Testis (tissue), 5 donors: ENCODE measurements around the gene SLC6A2. TPM values are rescaled to one million over a fixed set of nuclear protein-coding genes. Genes with fewer than 3 reads are reported as not detected.
"Not testable (repeated sequence)": the region's sequence is repeated elsewhere in the genome, so short reads cannot be mapped to it uniquely, and the experiment has no call there.

Experiments
- DNase-seq: peaks from one replicate; pipeline ENCODE4 v3.0.0-alpha.2; 2019
- H3K27ac ChIP-seq, 2 donors: fragments of 200-600 bp; sonication (generic); one replicate each; pipeline ENCODE4 v1.5.1; 2019
- H3K27me3 ChIP-seq: fragments of 200-600 bp; sonication (generic); one replicate; pipeline ENCODE4 v1.5.1; 2019
- H3K36me3 ChIP-seq: fragments of 200-600 bp; sonication (generic); one replicate; pipeline ENCODE4 v1.5.1; 2017; ENCODE audit warnings: low read depth; ENCODE audit errors: missing control alignments
- H3K4me1 ChIP-seq: fragments of 200-600 bp; sonication (generic); one replicate; pipeline ENCODE4 v1.5.1; 2019
- H3K4me3 ChIP-seq, 2 donors: fragments of 200-600 bp; sonication (generic); one replicate each; pipeline ENCODE4 v1.5.1; 2017 to 2019
- H3K9me3 ChIP-seq: fragments of 200-600 bp; sonication (generic); one replicate; pipeline ENCODE4 v1.5.1; 2017
- CTCF ChIP-seq, 3 experiments: fragments of 450-650 bp in 2 of 3; fragments of 200-600 bp in 1 of 3; sonication (generic) in 1 of 3; IDR thresholded peaks; one replicate each; pipeline ENCODE4 v1.5.1; 2016 to 2019; ENCODE audit warnings: antibody characterized with exemption in 3 of 3, mild to moderate bottlenecking in 2 of 3, moderate library complexity in 1 of 3
- POLR2A ChIP-seq: fragments of 450-650 bp; IDR thresholded peaks from one replicate; pipeline ENCODE4 v1.6.1; 2017; ENCODE audit warnings: antibody characterized with exemption, mild to moderate bottlenecking, moderate library complexity
- WGBS, 2 donors: methylation state at CpG; one replicate each; pipeline ENCODE4 v1.1.5; 2018; 5-methylcytosine and 5-hydroxymethylcytosine counted together
- intact Hi-C: fragments of 100-400 bp; cut with DNase I; formaldehyde crosslinking; loops from one replicate; pipeline ENCODE4 v1.15.1; 2023; ENCODE audit warnings: low total_unique reads
- long read RNA-seq, 2 donors: transcript quantifications; one replicate each; lab custom pipeline, GENCODE V29; 2026
- polyA plus RNA-seq: library from polyadenylated mRNA; stranded (reverse); fragments of 350-450 nt; fragmentation: Illumina TruSeq; extraction: RNeasy Lipid Tissue Mini Kit (QIAGEN cat#74804); gene quantifications from one replicate; pipeline ENCODE4 v1.2.3, GENCODE V29; 2014; ENCODE audit warnings: low read depth, low replicate concordance; ENCODE audit not compliant: insufficient read depth
- total RNA-seq, 2 donors: library from RNA; depleted of rRNA; stranded (reverse); fragments of >200 nt; gene quantifications; one replicate each; pipeline ENCODE4 v1.2.3, GENCODE V29; 2016

Gene SLC6A2
- total RNA-seq (1 to 10 TPM; 3.5 to 5.7 TPM), polyA plus RNA-seq (16.6 TPM)
- long read RNA-seq, donor 1: 0 reads
- long read RNA-seq, donor 2: 0 reads

GRCh38 chr16:55655897-55656681 is at the start of gene SLC6A2:
Gene SLC6A2, plus strand, starts transcription at chr16:55655988. Its CDS starts 707 bp downstream, at chr16:55656695.
- Histone ChIP-seq H3K27me3 (no peaks in the 10 kb centered on the region), H3K4me3 (peak within 1 kb of the TSS; percentile 6 to 21), H3K9me3 (no peaks in the 10 kb centered on the region), H3K27ac (no peak within 1 kb of the TSS), H3K36me3 (no peaks in the 10 kb centered on the region), H3K4me1 (no peaks in the 10 kb centered on the region)
- 1% methylated on average over 15 to 66 of the region's 71 CpGs for WGBS, 2 donors
- intact Hi-C loops: no loop called here
- peak; percentile 42 for DNase-seq
- TF ChIP-seq CTCF (IDR thresholded peaks at IDR 0.05) (no peak), POLR2A (no peak)

- no peak for TF ChIP-seq CTCF (IDR thresholded peaks at IDR 0.05)
- TF ChIP-seq POLR2A: no peak
- H3K4me1 ChIP-seq: no peaks in the 10 kb centered on the region
- no peaks in the 10 kb centered on the region for H3K36me3 ChIP-seq
- DNase-seq: no peak
- no peak overlapping the region for H3K27ac ChIP-seq
- H3K9me3 ChIP-seq: no peaks in the 10 kb centered on the region
- no peak overlapping the region for H3K4me3 ChIP-seq
- H3K27me3 ChIP-seq: no peaks in the 10 kb centered on the region
- WGBS, 2 donors: 69 to 78% methylated on average over 6 of the region's 6 CpGs
- intact Hi-C loops: no loop called here
Observed at GRCh38 chr16:55613613-55614335, 42.0 kb upstream of the SLC6A2 start.

- intact Hi-C loops: no loop called here
- WGBS, 2 donors: 79 to 85% methylated on average over 3 of the region's 3 CpGs
Observed at GRCh38 chr16:55615071-55615470, 40.7 kb upstream of the SLC6A2 start.

GRCh38 chr16:55615670-55616069 is 40.1 kb upstream of the SLC6A2 start:
- H3K9me3 ChIP-seq, intact Hi-C loops, H3K27me3 ChIP-seq, H3K4me1 ChIP-seq, H3K4me3 ChIP-seq, H3K36me3 ChIP-seq, H3K27ac ChIP-seq, DNase-seq: not testable (repeated sequence)
- WGBS, 2 donors: 80 to 95% methylated on average over 5 to 6 of the region's 11 CpGs

More at GRCh38 chr16:55615071-55615470, 40.7 kb upstream of the SLC6A2 start:
- H3K27ac ChIP-seq: no peak overlapping the region
- H3K4me1 ChIP-seq: no peaks in the 10 kb centered on the region
- DNase-seq: no peak
- H3K36me3 ChIP-seq: no peaks in the 10 kb centered on the region
- no peak overlapping the region for H3K4me3 ChIP-seq
- no peaks in the 10 kb centered on the region for H3K9me3 ChIP-seq
- no peak for TF ChIP-seq POLR2A
- TF ChIP-seq CTCF (IDR thresholded peaks at IDR 0.05): no peak
- no peaks in the 10 kb centered on the region for H3K27me3 ChIP-seq

- no peak for TF ChIP-seq POLR2A
- TF ChIP-seq CTCF (IDR thresholded peaks at IDR 0.05): no peak
- Histone ChIP-seq H3K9me3 (no peaks in the 10 kb centered on the region), H3K36me3 (no peaks in the 10 kb centered on the region), H3K4me1 (no peaks in the 10 kb centered on the region), H3K27ac (no peak overlapping the region), H3K4me3 (no peak overlapping the region), H3K27me3 (no peaks in the 10 kb centered on the region)
- intact Hi-C loops: no loop called here
- DNase-seq: no peak
Observed at GRCh38 chr16:55621771-55622170, 34.0 kb upstream of the SLC6A2 start.
